T1000 (cell line): Measurements from ENCODE around the gene RBM38.

ENCODE experiments used
- DNase-seq: peaks from one replicate; lab custom pipeline; 2025; ENCODE audit warnings: mixed read lengths; lab: John Stamatoyannopoulos, UW

RBM38 gene

DNA sequence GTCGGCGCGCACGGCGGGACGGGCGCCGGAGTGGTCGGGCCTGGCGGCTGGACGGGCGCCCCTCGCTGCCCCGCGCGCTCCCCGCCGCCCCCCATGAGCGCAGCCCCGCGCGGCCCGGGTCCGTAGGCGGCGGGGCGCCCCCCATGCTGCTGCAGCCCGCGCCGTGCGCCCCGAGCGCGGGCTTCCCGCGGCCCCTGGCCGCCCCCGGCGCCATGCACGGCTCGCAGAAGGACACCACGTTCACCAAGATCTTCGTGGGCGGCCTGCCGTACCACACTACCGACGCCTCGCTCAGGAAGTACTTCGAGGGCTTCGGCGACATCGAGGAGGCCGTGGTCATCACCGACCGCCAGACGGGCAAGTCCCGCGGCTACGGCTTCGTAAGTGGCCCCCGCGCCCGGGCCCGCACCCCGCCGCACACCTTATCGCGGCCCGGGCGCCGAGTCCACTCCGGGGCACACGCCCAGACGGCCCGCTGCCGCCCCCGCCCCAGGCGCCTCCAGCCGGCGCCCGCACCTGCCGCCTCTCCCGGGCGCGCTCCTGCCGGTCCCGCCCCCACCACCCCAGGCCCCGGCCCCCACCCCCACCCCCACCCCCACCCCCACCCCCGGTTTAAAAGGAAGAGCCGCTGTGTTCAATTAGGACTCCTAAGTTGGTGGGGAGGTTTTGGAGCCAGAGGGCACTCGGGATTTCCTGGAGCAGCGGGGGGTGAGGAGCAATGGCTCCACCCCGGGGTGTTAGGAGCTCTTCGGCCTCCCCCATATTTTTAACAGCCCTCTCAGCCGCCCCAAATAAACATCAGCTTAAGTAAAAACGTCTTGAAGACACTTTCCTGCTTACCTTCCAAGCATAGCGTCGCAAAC is 474 bp downstream of the RBM38 start:
- no peak for DNase-seq

DNA sequence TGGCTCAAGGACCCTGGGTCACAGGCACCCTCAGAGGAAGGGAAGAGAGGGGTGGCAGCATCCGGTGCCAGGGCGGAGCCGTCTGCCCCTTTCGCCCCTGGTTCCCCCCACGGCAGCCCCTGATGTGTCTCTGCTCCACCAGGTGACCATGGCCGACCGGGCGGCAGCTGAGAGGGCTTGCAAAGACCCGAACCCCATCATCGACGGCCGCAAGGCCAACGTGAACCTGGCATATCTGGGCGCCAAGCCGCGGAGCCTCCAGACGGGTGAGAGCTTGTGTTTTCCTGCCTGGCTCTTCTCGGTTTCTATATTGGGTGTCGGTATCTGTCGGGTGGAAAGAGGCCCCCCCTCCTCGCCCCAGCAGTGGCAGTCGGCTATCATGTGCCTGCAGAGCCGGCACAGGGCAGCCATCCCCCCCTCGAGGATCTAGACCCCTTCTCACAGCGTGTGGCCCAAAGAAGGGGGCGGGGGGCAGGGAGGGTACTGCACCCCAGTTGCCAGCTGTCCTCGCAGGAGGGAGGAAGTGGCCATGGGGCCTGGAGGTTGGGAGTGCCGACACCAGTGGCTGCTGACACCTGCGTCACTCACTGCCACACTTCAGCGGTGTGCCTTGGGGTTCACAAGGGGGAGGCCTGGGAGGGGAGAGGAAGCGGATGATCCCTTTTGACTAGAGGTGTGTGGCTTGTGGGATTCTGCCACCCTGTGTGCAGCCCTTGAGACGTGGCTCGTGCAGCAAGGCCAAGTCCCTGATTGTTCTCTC is 1.5 kb downstream of the RBM38 start:
- DNase-seq: no peak

DNA sequence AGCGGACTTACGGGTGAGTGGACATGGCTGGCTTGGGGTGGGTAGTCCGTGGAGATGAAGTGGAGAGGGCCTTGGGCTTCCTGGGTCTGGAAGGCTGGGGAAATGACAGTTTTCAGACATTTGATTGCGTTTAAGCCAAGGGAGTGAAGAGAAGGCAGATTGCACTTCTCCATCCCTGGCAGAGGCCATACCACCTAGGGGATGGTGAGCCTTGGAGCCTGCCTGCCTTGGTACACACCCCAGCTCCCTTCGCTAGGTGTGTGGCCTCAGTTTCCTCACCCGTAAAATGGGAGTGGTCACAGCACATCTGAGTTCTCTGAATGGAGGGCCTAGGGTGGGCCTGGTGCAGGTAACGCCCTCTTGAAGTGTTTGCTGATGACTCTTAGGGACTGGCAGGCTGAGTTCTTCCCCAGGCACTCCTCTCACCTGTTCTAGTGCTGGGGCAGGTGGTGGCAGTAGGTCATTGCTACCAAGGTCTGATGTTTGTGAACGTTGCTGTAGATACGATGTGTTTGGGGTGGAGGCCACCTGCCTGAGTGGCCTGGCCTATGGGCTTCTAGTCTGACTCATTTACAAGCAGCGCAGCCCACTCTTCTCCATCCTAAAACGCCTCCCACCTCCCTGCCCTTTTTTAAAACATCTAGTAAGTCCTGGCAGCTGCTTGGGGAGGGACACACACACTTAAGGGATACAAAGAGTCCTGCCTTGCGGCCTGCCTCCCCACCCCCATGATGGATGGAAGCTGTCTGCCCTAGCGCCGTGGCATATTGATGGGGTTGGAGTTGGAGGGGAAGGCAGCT is 2.3 kb downstream of the RBM38 start:
- no peak for DNase-seq

DNA sequence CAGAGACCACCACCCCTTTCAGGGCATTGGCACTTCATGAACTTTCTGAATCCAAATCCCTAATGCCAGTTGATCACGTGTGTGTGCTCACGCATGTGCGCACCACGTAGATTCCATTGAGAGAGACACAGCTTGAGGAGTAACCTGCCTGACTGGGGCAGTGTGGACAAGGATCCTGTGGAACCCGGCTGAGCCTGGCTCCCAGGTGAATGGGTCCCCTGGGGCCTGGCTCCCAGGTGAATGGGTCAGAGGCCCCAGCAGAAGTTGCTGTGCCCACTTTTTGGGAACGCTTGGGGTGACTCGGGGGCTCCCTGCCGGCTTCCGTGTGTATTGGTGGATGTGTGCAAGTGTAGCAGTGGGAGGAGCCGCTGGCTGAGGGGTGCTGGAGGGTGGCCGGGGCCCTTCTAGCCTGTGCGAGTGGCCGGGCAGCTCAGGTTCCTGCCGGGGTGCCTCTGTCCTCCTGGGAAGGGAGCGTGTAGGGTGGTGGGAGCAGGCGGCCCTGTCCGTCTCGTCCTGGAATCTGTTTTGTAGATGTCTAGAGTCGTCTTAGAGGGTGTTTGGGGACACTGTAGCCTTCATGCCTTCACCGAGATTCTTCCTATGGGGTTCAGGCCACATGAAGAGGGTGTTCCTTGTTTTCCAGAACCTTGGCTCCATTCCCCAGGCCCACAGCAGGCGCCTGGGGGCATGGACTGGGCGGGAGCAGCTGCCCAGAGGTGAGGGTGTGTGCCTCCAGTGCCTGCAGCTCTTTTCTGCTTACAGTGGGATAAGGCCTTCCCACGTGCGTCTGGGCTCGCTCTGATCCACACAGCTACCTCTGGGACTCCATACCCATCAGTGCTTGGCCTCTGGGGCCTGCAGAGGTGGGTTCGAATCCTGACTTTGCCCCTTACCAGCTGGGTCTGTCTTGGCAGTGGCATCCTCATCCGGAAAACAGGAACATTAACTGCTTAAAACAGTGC is 3.2 kb downstream of the RBM38 start:
- no peak for DNase-seq

DNA sequence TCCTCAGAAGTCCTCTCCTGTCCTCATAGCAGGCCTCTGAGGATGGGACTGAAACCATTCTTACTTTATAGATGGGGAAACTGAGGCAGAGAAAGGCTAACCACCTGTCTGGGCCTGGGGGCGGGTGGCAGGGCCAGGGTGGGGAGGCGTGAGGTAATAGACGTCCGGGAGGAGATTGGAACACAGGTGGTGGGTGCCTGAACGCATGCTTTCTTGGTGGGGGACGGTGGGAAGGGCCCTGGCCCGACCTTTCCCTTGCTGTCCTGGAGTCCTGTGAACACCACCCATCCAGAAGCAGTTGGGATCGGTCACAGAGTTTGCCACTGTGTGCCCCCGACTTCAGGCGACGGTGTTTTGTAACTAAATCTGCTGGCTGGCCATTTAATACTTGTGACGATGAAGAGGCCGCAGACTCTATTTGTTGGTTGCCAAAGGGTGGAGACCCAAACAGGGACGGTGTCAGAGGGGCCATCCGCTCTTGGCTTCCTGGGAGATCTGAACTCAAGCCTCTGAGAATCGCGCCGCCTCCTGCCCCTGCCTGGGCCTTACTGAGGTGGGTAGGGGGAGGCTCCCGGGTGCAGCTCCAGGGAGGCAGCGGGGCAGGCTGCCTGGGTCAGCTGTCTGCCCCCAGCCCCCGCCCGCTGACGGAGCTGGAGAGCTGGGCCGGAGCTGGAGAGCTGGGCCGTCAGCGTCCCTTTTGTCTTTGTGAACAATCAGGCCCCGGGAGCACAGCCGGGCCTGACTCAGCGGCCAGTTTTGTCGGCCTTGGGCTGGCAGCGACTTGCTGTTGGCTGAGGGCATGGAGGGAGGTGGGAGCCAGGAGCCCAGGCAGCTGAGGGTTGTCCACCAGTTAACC is 4.1 kb downstream of the RBM38 start:
- no peak for DNase-seq

DNA sequence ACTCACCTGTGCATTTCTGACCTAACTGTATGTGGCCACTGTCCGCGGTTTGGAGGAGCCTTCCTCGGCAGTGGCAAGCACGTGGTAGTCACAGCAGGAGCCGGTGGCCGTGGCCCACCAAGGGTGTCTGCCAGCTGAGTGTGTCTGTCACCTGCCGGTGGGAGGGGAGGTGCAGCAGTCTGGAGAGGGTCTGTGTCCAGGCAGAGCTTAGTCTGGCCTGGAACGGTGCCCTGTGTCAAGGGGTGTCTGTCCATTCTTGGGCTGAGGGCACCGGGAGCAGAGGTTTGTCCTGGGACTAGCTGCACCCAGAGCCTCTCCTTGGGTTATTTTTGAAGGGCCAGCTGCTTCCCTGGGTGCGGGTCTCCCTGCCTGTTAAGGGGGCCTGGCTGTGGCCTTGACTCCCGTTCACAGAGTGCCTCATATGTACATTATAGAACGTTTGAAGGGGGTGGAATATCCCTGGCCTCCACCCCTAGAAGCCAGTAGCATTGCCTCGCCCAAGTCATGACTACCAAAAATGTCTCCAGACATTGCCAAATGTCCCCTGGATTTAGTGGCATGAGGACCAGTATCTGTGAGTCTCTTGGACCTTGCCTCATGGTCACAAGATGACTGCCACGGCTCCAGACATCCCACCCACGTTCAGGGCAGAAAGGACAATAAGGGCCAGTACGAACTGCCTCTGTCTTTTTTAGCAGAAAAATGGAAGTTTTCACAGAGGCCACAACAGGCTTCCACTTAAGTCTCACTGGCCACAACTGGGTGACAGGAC is 5.2 kb downstream of the RBM38 start:
- no peak for DNase-seq

DNA sequence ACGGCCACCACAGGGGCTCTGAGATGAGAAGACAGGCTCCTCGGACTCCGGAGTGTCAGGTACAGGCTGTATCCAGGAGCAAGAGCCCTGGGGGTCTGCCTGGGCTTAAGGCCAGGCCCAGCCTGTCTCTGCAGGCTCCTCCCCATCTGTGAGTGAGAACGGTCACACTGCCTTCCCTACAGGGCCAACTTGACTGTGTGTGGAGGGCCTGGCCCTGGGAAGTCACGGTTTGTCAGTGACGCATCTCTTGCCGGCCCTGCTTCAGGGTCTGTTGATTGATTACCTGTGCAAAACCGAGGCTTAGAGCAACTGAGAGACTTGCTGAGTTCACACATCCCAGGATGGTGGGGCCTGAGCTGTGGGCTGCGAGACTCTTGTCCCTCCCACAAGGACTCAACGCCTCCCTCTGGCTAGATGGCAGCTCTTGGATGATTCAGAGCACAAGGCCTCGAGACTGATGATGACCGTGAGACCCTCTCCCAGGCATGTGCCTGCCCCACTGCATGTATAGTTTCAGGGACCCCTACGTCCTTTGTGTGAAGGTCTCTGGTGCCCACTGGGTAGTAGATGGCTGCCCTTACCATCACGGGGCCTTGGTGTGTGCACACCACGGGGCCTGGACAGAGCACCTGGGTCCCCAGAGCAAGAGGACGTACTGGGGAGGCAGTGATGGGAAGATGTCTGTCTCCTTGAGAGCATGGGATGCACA is 5.9 kb downstream of the RBM38 start:
- DNase-seq: no peak

DNA sequence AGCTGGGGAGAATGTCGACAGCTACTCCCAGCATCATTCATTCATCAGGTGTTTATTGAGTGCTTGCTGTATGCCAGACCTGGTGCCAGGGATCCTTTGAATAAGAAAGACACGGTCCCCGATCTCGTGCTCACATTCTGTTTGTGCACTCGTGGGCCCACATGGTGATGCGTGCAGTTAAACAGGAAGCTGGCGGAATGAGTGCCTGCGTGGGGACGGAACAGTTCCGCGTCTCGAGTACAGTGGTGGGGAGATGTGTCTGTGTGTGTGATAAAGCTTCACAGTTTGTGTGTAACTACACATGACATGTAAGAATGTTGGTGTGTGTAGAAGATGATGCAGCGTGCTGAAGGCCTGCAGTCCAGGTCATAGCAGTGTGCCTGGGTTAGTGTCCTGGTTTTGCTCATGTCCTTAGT is 6.5 kb downstream of the RBM38 start:
- no peak for DNase-seq

DNA sequence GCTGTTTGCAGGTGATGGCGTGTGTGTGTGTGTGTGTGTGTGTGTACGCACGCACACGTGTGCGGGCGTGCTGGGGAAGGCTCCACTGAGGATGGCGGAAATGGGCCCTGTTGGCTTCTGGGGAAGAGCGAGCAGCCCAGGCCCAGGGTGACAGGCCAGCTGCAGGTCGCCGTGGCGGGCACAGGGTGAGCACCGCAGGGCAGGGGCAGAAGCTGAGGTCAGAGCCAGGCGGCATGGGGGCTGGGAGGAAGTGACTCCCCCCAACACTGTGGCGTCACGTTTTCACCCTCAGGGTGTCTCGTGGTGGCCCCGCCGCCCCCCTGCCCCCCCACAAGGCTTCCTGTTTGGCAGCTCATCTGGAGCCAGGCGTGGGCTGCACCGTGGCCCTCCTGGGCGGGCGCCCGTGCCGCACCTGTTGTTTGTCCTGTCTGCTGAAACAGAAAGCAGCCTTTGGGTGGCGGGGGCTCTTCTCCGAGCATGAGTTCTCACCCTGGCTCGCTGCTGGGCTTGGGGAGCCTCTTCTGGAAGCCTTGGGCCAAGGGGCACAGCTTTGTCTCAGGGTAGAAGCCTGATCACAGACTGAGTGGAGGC is 7.1 kb downstream of the RBM38 start:
- no peak for DNase-seq

DNA sequence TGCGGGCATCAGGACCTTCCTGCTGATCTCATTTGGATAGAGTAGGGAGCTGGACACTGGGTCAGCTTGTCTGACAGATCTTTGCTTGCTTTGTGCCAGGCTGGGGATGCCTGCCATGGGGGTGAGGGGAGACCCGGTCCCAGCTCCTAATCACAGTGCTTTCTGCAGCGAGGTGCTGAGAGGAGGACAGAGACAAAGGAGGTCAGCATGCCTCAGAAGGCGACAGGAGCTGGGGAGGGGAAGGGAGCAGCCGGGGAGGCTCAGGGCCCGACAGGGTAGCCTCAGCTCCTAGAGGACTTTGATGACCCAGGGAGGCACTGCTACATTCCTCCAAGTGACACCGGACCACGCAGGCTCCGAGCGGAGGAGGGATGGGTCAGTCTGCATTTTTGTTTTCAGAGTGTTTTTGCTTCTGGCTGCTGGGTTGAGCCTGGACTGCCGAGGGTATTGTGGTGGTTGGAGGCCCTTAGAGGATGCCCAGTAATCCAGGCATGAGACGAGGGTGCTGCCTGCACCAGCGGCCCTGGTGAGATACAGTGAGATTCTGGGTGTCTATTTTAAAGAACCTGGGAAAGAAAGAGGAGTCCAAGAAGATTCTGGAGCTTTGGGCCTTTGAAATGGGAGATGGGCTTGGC is 7.8 kb downstream of the RBM38 start:
- no peak for DNase-seq

DNA sequence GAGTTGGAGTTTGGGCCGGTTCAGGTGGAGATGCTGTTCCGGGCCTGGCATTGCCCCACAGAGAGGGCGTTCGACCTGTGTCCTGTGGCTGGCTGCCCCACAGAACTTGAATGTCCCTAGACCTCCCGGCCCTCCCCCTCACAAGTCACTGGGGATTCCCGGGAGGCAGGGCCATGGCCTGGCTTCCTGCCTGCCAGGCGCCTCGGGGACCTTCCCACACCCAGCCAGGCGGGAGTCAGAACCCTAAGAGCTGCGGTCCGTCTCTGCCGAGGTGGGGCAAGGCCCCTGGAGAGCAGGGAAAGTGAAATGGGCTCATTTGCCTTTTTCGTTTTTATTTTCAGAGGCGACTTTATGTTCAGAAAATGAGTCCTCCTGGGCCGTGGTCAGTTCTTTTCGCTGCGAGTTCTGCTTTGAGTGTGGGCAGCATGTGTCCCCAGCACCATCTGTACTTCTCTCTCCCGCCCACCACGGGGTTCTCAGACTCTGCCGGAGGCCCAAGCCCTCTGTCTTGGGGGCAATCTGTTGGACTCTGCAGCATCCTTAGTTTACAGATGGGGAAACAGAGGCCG is 8.5 kb downstream of the RBM38 start:
- no peak for DNase-seq

DNA sequence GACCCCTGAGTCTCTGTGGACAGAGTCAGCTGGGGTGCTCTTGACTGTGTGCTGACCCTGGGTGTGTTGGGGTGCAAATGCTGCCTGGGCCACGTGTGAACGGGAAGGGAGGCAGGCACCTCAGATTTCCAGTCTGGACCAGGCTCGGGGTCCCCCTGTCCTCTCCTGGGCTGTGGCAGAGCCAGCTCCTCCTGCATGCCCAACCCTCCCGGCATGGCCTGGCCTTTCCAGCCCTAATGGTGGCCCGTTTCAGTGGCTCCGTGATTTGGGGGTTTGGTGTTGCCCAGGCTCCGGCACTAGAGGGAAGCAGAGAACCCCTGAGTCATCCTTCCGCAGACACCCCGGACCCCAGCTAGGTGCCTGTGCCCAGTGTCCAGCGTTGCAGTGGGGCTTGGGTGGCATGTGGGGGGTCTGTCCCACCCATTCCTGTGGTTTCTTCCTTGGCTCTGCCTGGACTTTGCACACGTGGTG is 9.1 kb downstream of the RBM38 start:
- no peak for DNase-seq

DNA sequence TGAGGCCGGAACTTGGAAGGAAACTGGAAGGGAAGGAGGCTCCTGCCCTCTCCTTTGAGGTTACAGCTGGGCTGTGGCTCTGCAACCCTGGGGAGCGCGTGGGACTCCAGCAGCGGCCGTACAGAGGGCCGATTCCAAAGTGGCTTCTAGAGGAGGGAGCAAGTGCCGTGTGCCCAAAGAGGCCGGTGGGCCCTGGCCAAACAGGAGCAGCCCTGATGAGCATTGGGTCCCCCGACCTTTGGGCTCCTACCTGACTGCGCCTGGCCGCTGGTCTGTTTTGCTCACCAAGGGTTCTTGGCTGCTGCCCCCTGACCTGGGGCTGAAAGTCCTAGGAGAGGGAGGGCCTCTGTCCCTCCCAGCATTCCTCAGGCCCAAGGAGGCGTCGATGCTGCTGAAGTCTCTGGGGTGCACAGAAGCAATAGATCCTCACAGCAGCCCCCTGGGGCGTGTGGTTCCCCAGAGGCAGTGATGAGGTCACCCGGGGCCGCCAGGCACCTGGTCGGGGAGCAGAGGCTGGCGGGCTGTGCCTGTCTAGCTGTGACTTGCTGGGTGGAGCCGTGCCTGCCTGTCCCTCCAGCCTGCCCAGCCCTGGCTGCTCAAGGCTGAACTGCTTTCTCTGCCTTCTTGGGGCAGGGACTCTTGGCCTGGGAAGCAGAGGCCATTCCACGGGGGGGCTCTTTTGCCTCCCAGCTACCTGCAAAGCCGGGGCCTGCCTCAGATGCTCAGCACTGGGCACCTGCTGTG is 9.8 kb downstream of the RBM38 start:
- no peak for DNase-seq

DNA sequence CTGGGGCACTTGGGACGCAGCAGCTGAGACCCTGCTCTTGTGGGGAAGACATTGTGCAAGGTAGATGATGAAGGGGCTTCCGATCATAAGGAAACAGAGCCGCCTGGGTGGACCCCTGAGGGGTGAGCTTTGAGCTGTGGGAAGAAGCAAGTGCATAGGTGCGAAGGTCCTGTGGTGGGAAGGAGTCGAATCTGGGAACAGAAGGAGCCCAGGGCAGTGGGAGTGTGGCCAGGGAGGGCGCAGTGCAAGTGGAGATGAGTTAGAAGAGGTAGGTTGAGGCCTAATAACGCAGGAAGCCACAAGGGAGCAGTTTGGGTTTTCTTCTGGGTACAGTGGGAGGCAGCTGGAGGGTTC is 10.3 kb downstream of the RBM38 start:
- no peak for DNase-seq

DNA sequence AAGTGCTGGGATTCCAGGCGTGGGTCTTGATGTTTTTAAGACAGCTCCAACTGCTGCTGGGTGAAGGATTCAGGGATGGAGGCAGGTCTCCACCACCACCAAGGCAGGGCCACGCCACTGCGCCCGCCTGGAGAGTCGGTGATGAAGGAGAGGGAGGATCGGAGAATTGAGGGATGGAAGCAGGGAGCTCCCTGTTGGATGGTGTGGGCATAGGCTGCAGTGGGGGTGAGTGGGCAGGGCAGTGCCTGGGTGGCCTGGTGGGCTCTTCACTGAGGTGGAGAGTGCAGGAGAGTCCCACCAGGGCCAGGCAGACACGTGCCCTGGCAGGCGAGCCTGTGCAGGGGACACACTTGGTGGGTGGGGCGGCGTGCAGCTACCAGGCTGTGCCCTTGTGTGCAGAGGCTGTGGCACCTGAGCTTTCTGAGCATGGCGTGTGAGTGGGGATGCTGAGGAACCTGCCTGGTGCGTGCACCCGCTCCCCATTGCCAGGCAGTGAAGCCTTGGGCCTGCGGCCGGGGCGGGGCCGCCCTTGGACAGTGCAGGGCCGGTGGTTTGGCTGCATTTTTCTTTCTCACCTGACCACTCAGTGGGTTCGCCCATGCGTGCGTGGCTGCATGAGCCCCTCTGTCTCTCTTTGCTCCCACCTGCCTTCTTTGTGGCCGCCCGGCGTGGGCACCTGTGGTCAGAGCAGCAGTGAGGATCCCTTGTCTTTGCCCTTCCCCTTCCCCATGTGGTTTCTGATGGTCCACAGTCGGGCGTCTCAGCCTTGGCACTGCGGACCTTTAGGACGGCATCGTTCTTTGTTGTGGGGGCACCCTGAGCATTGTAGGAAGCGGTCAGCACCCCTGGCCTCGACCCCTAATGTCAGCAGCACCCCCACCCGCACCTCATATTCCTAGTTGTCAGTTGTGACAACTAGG is 11.3 kb downstream of the RBM38 start:
- DNase-seq: no peak

DNA sequence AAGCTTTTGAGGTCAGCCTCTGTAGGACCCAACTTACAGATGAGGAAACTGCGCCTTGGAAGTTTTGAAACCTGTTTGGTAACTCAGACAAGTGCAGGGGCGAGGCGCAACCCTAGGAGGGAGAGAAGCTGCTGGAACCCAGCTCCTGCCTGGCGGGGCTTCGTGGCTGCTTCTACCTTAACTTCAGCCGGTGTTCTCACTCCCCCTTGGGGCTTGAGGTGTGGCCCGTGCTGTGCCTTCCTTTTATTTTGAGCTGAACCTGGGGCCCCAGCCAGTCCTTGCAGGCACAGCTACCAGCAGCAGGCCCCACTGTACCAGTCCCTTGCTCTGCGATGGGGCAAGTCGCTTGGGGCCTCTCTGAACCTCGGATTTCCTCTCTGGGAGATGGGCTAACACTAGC is 12.0 kb downstream of the RBM38 start:
- DNase-seq: no peak
